ENCODE measurements around the gene INPP5B. TPM values are rescaled to one million over a fixed set of nuclear protein-coding genes. Genes with fewer than 3 reads are reported as not detected.
"Not testable (repeated sequence)": the region's sequence is repeated elsewhere in the genome, so short reads cannot be mapped to it uniquely, and the experiment has no call there.

INPP5B gene
- total and polyA plus RNA-seq, 2 experiments from 2014 or later, result 10.0 to 34.3 TPM

- H3K4me1 ChIP-seq (ENCODE audit: insufficient read depth), result no peaks in the 10 kb centered on the region
- H3K9me2 ChIP-seq (ENCODE audit: insufficient read depth), result no peaks in the 10 kb centered on the region
- H3F3A ChIP-seq (ENCODE audit: insufficient read depth), result no peaks in the 10 kb centered on the region
- no peaks in the 10 kb centered on the region for H3K9me3 ChIP-seq (ENCODE audit: low read depth)
- H3K27ac ChIP-seq, result no peak overlapping the region
- in situ Hi-C loops (cut with MboI), result no loop called here
- H3K79me2 ChIP-seq (ENCODE audit: insufficient read depth), result peaks cover 85% of the 10 kb centered on the region
- TF ChIP-seq EZH2phosphoT487 (IDR thresholded peaks at IDR 0.05; ENCODE audit: insufficient read depth, low read depth), result no peak
- TF ChIP-seq EZH2 (IDR thresholded peaks at IDR 0.05; ENCODE audit: insufficient read depth, poor library complexity, severe bottlenecking), result no peak
- no peak overlapping the region for H3K4me2 ChIP-seq (ENCODE audit: unreplicated experiment)
- DNase-seq, result no peak
- H3K9ac ChIP-seq, result no peak overlapping the region
- no peak overlapping the region for H2AFZ ChIP-seq
- no peaks in the 10 kb centered on the region for H4K20me1 ChIP-seq (ENCODE audit: insufficient read depth)
- no peaks in the 10 kb centered on the region for H3K27me3 ChIP-seq (replicated peaks; ENCODE audit: insufficient read depth)
- H3K4me3 ChIP-seq, result no peak overlapping the region
- 98 to 99% methylated on average over 4 of the region's 4 CpGs for WGBS, 2 experiments (ENCODE audit: low coverage in 1 of 2, low lambda C conversion rate in 2 of 2, missing lambda C conversion rate in 2 of 2)
- H3K36me3 ChIP-seq (ENCODE audit: low read depth), result peaks cover 14% of the 10 kb centered on the region; the same call in 1 of the 2 replicates
Measured at GRCh38 chr1:37914719-37915475, 32.0 kb downstream of the INPP5B start.

GRCh38 chr1:37911478-37911877 lies 35.4 kb downstream of the INPP5B start:
- Histone ChIP-seq H3K79me2 (ENCODE audit: insufficient read depth) (peaks cover 67% of the 10 kb centered on the region), H3K36me3 (ENCODE audit: low read depth) (peaks cover 14% of the 10 kb centered on the region; the same call in 1 of the 2 replicates)
- H3K27ac ChIP-seq; in situ Hi-C loops (cut with MboI); H2AFZ ChIP-seq; H4K20me1 ChIP-seq (ENCODE audit: insufficient read depth); H3K4me2 ChIP-seq (ENCODE audit: unreplicated experiment); H3K9me2 ChIP-seq (ENCODE audit: insufficient read depth); H3K9ac ChIP-seq; H3K27me3 ChIP-seq (replicated peaks; ENCODE audit: insufficient read depth); H3K9me3 ChIP-seq (ENCODE audit: low read depth); H3K4me3 ChIP-seq; H3K4me1 ChIP-seq (ENCODE audit: insufficient read depth); DNase-seq; H3F3A ChIP-seq (ENCODE audit: insufficient read depth): not testable (repeated sequence)
- 97 to 99% methylated on average over 3 of the region's 3 CpGs for WGBS, 2 experiments (ENCODE audit: low coverage in 1 of 2, low lambda C conversion rate in 2 of 2, missing lambda C conversion rate in 2 of 2)

GRCh38 chr1:37910886-37911285 lies 36.0 kb downstream of the INPP5B start:
- H3K4me1 ChIP-seq (ENCODE audit: insufficient read depth); H3F3A ChIP-seq (ENCODE audit: insufficient read depth); DNase-seq; H3K9ac ChIP-seq; H3K27me3 ChIP-seq (replicated peaks; ENCODE audit: insufficient read depth); H3K9me2 ChIP-seq (ENCODE audit: insufficient read depth); H3K4me3 ChIP-seq; H2AFZ ChIP-seq; H3K4me2 ChIP-seq (ENCODE audit: unreplicated experiment); H3K9me3 ChIP-seq (ENCODE audit: low read depth); H3K27ac ChIP-seq; H4K20me1 ChIP-seq (ENCODE audit: insufficient read depth); in situ Hi-C loops (cut with MboI): not testable (repeated sequence)
- peaks cover 15% of the 10 kb centered on the region; the same call in 1 of the 2 replicates for H3K36me3 ChIP-seq (ENCODE audit: low read depth)
- 89 to 96% methylated on average over 8 of the region's 8 CpGs for WGBS, 2 experiments (ENCODE audit: low coverage in 1 of 2, low lambda C conversion rate in 2 of 2, missing lambda C conversion rate in 2 of 2)
- H3K79me2 ChIP-seq (ENCODE audit: insufficient read depth), result peaks cover 61% of the 10 kb centered on the region

- H3K9ac ChIP-seq; H3K4me1 ChIP-seq (ENCODE audit: insufficient read depth); H3F3A ChIP-seq (ENCODE audit: insufficient read depth); H3K4me3 ChIP-seq; H3K36me3 ChIP-seq (ENCODE audit: low read depth); DNase-seq; H3K4me2 ChIP-seq (ENCODE audit: unreplicated experiment); H3K9me3 ChIP-seq (ENCODE audit: low read depth); in situ Hi-C loops (cut with MboI); H4K20me1 ChIP-seq (ENCODE audit: insufficient read depth); H3K9me2 ChIP-seq (ENCODE audit: insufficient read depth); H2AFZ ChIP-seq; H3K27ac ChIP-seq; H3K27me3 ChIP-seq (replicated peaks; ENCODE audit: insufficient read depth): not testable (repeated sequence)
- peaks cover 48% of the 10 kb centered on the region for H3K79me2 ChIP-seq (ENCODE audit: insufficient read depth)
- 96 to 98% methylated on average over 10 of the region's 10 CpGs for WGBS, 2 experiments (ENCODE audit: low coverage in 1 of 2, low lambda C conversion rate in 2 of 2, missing lambda C conversion rate in 2 of 2)
Measured at GRCh38 chr1:37908531-37908930, 38.3 kb downstream of the INPP5B start.

- H2AFZ ChIP-seq; H3K36me3 ChIP-seq (ENCODE audit: low read depth); H3K4me2 ChIP-seq (ENCODE audit: unreplicated experiment); H3K27ac ChIP-seq; H3K4me3 ChIP-seq; H3K27me3 ChIP-seq (replicated peaks; ENCODE audit: insufficient read depth); in situ Hi-C loops (cut with MboI); DNase-seq; H3K4me1 ChIP-seq (ENCODE audit: insufficient read depth); H3K9me2 ChIP-seq (ENCODE audit: insufficient read depth); H4K20me1 ChIP-seq (ENCODE audit: insufficient read depth); H3F3A ChIP-seq (ENCODE audit: insufficient read depth); H3K9ac ChIP-seq; H3K9me3 ChIP-seq (ENCODE audit: low read depth): not testable (repeated sequence)
- peaks cover 41% of the 10 kb centered on the region for H3K79me2 ChIP-seq (ENCODE audit: insufficient read depth)
- 94 to 97% methylated on average over 6 of the region's 6 CpGs for WGBS, 2 experiments (ENCODE audit: low coverage in 1 of 2, low lambda C conversion rate in 2 of 2, missing lambda C conversion rate in 2 of 2)
Measured at GRCh38 chr1:37907416-37908125, 39.3 kb downstream of the INPP5B start.

- WGBS, 2 experiments (ENCODE audit: low coverage in 1 of 2, low lambda C conversion rate in 2 of 2, missing lambda C conversion rate in 2 of 2), result 92 to 97% methylated on average over 3 of the region's 3 CpGs
- H3K4me1 ChIP-seq (ENCODE audit: insufficient read depth); H3K9me2 ChIP-seq (ENCODE audit: insufficient read depth): not testable (repeated sequence)
Measured at GRCh38 chr1:37906591-37906990, 40.3 kb downstream of the INPP5B start.

More at GRCh38 chr1:37906591-37906990, 40.3 kb downstream of the INPP5B start:
- H3K4me2 ChIP-seq (ENCODE audit: unreplicated experiment); in situ Hi-C loops (cut with MboI); DNase-seq; H4K20me1 ChIP-seq (ENCODE audit: insufficient read depth); H3K9me3 ChIP-seq (ENCODE audit: low read depth); H2AFZ ChIP-seq; H3K9ac ChIP-seq; H3K27ac ChIP-seq; H3K4me3 ChIP-seq; H3F3A ChIP-seq (ENCODE audit: insufficient read depth); H3K27me3 ChIP-seq (replicated peaks; ENCODE audit: insufficient read depth); H3K36me3 ChIP-seq (ENCODE audit: low read depth): not testable (repeated sequence)
- H3K79me2 ChIP-seq (ENCODE audit: insufficient read depth), result peaks cover 31% of the 10 kb centered on the region

Measured in GM23248 (cell line).